Panc1 (cell line): ENCODE measurements around the gene CYP2W1. TPM values are rescaled to one million over a fixed set of nuclear protein-coding genes. Genes with fewer than 3 reads are reported as not detected.

Source experiments
- ATAC-seq: fragments of 200-7000 bp; cut with Tn5 transposase; 2 replicates; pipeline ENCODE4 v1.9.1; 2020; ENCODE audit warnings: mild to moderate bottlenecking, moderate library complexity
- BruUV-seq: library from RNA; stranded (reverse); fragments of 400-500 nt; replicated peaks from 2 replicates; lab custom pipeline; 2021; lab: Mats Ljungman, UMichigan
- CTCF ChIA-PET: fragments of 300-600 bp; sonication (Branson Sonifier 250); formaldehyde crosslinking; loops from one replicate; lab custom pipeline; 2022; ENCODE audit warnings: antibody characterized with exemption; lab: Charles Lee
- POLR2A ChIA-PET: fragments of 300-600 bp; sonication (Branson Sonifier 250); formaldehyde crosslinking; loops from one replicate; lab custom pipeline; 2022; ENCODE audit warnings: antibody characterized with exemption; lab: Charles Lee
- DNase-seq: peaks from one replicate; pipeline ENCODE4 v3.0.0-alpha.2; 2010; ENCODE audit warnings: low read depth, low spot score
- H3K27ac ChIP-seq: 2 replicates; pipeline ENCODE4 v1.5.1; 2011; ENCODE audit warnings: mild to moderate bottlenecking, low read length, inconsistent platforms
- H3K27me3 ChIP-seq: fragments of 200-500 bp; sonication (Bioruptor generic); 2 replicates; pipeline ENCODE4 v1.6.0; 2014; ENCODE audit warnings: low read length, inconsistent platforms; ENCODE audit not compliant: control insufficient read depth, insufficient read depth
- H3K36me3 ChIP-seq: fragments of 200-500 bp; sonication (Bioruptor generic); 2 replicates; pipeline ENCODE4 v1.5.1; 2014; ENCODE audit warnings: inconsistent platforms, mild to moderate bottlenecking, low read length, moderate library complexity; ENCODE audit not compliant: control insufficient read depth, insufficient read depth
- H3K4me1 ChIP-seq: 2 replicates; pipeline ENCODE4 v1.5.1; 2011; ENCODE audit warnings: inconsistent platforms, mild to moderate bottlenecking, low read length, moderate library complexity; ENCODE audit not compliant: control insufficient read depth, insufficient read depth
- H3K4me3 ChIP-seq, 2 experiments: 2 replicates each; pipeline ENCODE4 v1.5.1; 2011 to 2012; ENCODE audit warnings: low read depth in 2 of 2, low read length in 2 of 2, mild to moderate bottlenecking in 2 of 2, inconsistent platforms in 1 of 2, moderate library complexity in 1 of 2
- H3K9me3 ChIP-seq: fragments of 200-500 bp; sonication (Bioruptor generic); 2 replicates; pipeline ENCODE4 v1.5.1; 2014; ENCODE audit warnings: low read depth, mild to moderate bottlenecking, inconsistent platforms, low read length, moderate library complexity; ENCODE audit not compliant: control insufficient read depth, insufficient read depth
- CTCF ChIP-seq: fragments of 450-650 bp; IDR thresholded peaks from 2 replicates; pipeline ENCODE4 v1.5.1; 2017; ENCODE audit warnings: mild to moderate bottlenecking
- POLR2AphosphoS5 ChIP-seq: IDR thresholded peaks from 2 replicates; pipeline ENCODE4 v1.6.1; 2012; ENCODE audit warnings: mild to moderate bottlenecking, low read depth, low read length, moderate library complexity
- REST ChIP-seq, 2 experiments: IDR thresholded peaks; 2 replicates each; pipeline ENCODE4 v1.6.1; 2011 to 2012; ENCODE audit warnings: low read depth in 2 of 2, control low read depth in 1 of 2, low read length in 1 of 2, mild to moderate bottlenecking in 1 of 2, moderate library complexity in 1 of 2; ENCODE audit not compliant: insufficient read depth in 1 of 2
- SIN3A ChIP-seq: IDR thresholded peaks from 2 replicates; pipeline ENCODE4 v1.6.1; 2012; ENCODE audit warnings: low read depth, mild to moderate bottlenecking, low read length, moderate library complexity, borderline replicate concordance; ENCODE audit not compliant: insufficient read depth
- TCF7L2 ChIP-seq: IDR thresholded peaks from 2 replicates; pipeline ENCODE4 v1.6.1; 2011; ENCODE audit warnings: mild to moderate bottlenecking, low read depth, low read length, inconsistent platforms
- in situ Hi-C: cut with HindIII; loops from 2 replicates; pipeline ENCODE4 v1.10.0; 2016; ENCODE audit warnings: low sequenced_read_pairs, low pct_unique_long_range_greater_than_20kb
- intact Hi-C: fragments of 100-400 bp; cut with micrococcal nuclease; formaldehyde crosslinking; loops from one replicate; pipeline ENCODE4 v1.10.0; 2022; ENCODE audit not compliant: unreplicated experiment
- total RNA-seq: library from RNA; stranded (reverse); gene quantifications from one replicate; pipeline ENCODE4 v1.2.1, GENCODE V29; 2021; ENCODE audit not compliant: unreplicated experiment

Gene CYP2W1
- total RNA-seq, 1 experiment from 2014 or later: 0.74 TPM

DNA sequence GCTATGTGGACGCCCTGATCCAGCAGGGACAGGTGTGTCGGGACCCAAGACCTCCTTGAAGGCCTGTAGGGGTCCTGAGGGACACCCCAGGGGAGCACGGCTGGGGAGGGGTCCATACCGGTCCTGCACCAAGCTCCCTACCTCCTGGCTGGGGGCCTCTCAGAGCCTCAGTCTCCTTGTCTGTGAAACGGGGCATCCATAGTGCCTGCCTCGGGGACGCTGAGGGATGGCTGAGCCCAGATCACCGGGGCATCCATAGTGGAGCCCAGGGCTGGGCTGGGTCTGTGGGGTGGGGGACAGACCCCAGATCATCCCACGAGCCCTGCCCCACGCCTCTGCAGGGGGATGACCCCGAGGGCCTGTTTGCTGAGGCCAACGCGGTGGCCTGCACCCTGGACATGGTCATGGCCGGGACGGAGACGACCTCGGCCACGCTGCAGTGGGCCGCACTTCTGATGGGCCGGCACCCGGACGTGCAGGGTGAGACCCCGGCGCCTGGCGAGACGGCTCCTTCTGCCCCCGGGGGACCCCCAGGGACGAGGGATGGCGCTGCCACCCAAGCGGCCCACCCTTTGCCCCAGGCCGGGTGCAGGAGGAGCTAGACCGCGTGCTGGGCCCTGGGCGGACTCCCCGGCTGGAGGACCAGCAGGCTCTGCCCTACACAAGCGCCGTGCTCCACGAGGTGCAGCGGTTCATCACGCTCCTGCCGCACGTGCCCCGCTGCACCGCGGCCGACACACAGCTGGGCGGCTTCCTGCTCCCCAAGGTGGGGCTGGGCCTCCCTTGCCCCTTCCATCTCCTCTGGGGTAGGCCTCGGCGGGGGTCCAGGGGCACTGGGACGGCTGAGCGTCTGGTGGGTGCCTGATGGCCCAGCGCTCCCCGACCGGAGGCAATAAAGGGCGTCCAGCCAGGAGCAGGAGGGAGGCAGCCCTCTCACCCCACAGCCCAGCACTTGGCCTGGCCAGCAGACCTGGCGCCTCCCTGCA lies 4.1 kb downstream of the CYP2W1 start:
- intact Hi-C loops (no loop called here), in situ Hi-C loops (no loop called here)

More for the DNA sequence above, 4.1 kb downstream of the CYP2W1 start:
- Histone ChIP-seq H3K27me3 (no peaks in the 10 kb centered on the region), H3K4me3 (no peak overlapping the region), H3K9me3 (no peaks in the 10 kb centered on the region), H3K36me3 (no peaks in the 10 kb centered on the region), H3K27ac (peak overlapping the region; percentile 66), H3K4me1 (peaks cover 38% of the 10 kb centered on the region)
- TF ChIP-seq REST (IDR thresholded peaks at IDR 0.05; ENCODE audit: insufficient read depth in 1 of 2, low read depth in 2 of 2, low read length in 1 of 2) (no peak), POLR2AphosphoS5 (no peak), SIN3A (no peak), TCF7L2 (no peak), CTCF (no peak)
- BruUV-seq: no TSS peak
- no peak for ATAC-seq
- CTCF ChIA-PET: no interaction called here
- DNase-seq: no peak
- POLR2A ChIA-PET: no interaction called here
